NCI-H1105 (cell line): ENCODE data around the gene DRGX.

Experiments
- DNase-seq: peaks from one replicate; lab custom pipeline; 2025; lab: John Stamatoyannopoulos, UW

The DRGX gene

GRCh38 chr10:49381111-49381900 is 14.6 kb downstream of the DRGX start:
- DNase-seq, result no peak

- no peak for DNase-seq
These were observed 16.1 kb downstream of the DRGX start for GRCh38 chr10:49379596-49380410.

- DNase-seq, result no peak
These were observed 18.6 kb downstream of the DRGX start for GRCh38 chr10:49377256-49377655.

GRCh38 chr10:49375611-49376010 is 20.3 kb downstream of the DRGX start:
- DNase-seq, result no peak

GRCh38 chr10:49374740-49375139 is 21.1 kb downstream of the DRGX start:
- no peak for DNase-seq

GRCh38 chr10:49373361-49373760 is 22.5 kb downstream of the DRGX start:
- no peak for DNase-seq

- no peak for DNase-seq
These were observed 23.9 kb downstream of the DRGX start for GRCh38 chr10:49371967-49372366.

GRCh38 chr10:49370326-49371100 is 25.4 kb downstream of the DRGX start:
- DNase-seq, result no peak

- DNase-seq, result no peak
These were observed 26.4 kb downstream of the DRGX start for GRCh38 chr10:49369216-49370162.

- no peak for DNase-seq
These were observed 27.6 kb downstream of the DRGX start for GRCh38 chr10:49368256-49368655.

- no peak for DNase-seq
These were observed 28.3 kb downstream of the DRGX start for GRCh38 chr10:49367600-49367999.

- no peak for DNase-seq
These were observed 29.4 kb downstream of the DRGX start for GRCh38 chr10:49366460-49366859.

- no peak for DNase-seq
These were observed 30.0 kb downstream of the DRGX start for GRCh38 chr10:49365675-49366415.

- DNase-seq, result no peak
These were observed 30.6 kb downstream of the DRGX start for GRCh38 chr10:49365275-49365674.

- no peak for DNase-seq
These were observed 31.1 kb downstream of the DRGX start for GRCh38 chr10:49364747-49365146.

- DNase-seq, result no peak
These were observed 31.8 kb downstream of the DRGX start for GRCh38 chr10:49364051-49364450.

- no peak for DNase-seq
These were observed 32.4 kb downstream of the DRGX start for GRCh38 chr10:49363309-49364031.

- no peak for DNase-seq
These were observed 33.2 kb downstream of the DRGX start for GRCh38 chr10:49362596-49363260.
